Measurements from ENCODE around the gene APOE. TPM values are rescaled to one million over a fixed set of nuclear protein-coding genes. Genes with fewer than 3 reads are reported as not detected.
A peak's percentile ranks its signal among the peaks of the same experiment; 100 is the strongest.
"Not testable (repeated sequence)": the region's sequence is repeated elsewhere in the genome, so short reads cannot be mapped to it uniquely, and the experiment has no call there.

Gene APOE
- total and polyA plus RNA-seq, 2 experiments from 2014 or later = 1,133 to 1,438 TPM

- TF ChIP-seq ETS1 (IDR thresholded peaks at IDR 0.05) = no peak
Measured at GRCh38 chr19:44912854-44913253, 7.3 kb downstream of the APOE start (continued).

- H3K79me2 ChIP-seq (replicated peaks; ENCODE audit: insufficient read depth); H3F3A ChIP-seq (replicated peaks; ENCODE audit: low read depth); H3K27me3 ChIP-seq (ENCODE audit: insufficient read depth); H3K9me3 Mint-ChIP-seq; H3K9me2 ChIP-seq (ENCODE audit: insufficient read depth); H4K20me1 ChIP-seq (replicated peaks; ENCODE audit: insufficient read depth); ATAC-seq; H3K36me3 ChIP-seq (ENCODE audit: insufficient read depth): not testable (repeated sequence)
- Histone ChIP-seq H2AFZ (peak overlapping the region; percentile 87), H3K4me3 (peak overlapping the region; percentile 74), H3K4me2 (peak overlapping the region; percentile 90), H3K4me1 (ENCODE audit: insufficient read depth) (peaks cover 22% of the 10 kb centered on the region), H3K27ac (ENCODE audit: low read depth) (peak overlapping the region; percentile 95; the same call in 1 of the 2 replicates)
- Mint-ChIP-seq H3K4me1 (peaks cover 34% of the 10 kb centered on the region), H3K4me3 (peak overlapping the region; percentile 89), H3K36me3 (ENCODE audit: low read depth) (peaks cover 12% of the 10 kb centered on the region), H3K27ac (peak overlapping the region; percentile 99), H3K27me3 (ENCODE audit: insufficient read depth, low read depth, poor library complexity) (peaks cover 19% of the 10 kb centered on the region)
- peak; percentile 49 for DNase-seq (ENCODE audit: low spot score)
Measured at GRCh38 chr19:44913512-44914432, 8.2 kb downstream of the APOE start.

GRCh38 chr19:44914433-44915206, 9.0 kb downstream of the APOE start, which contains the start of gene APOC1:
Gene APOC1 (plus strand): TSS chr19:44914608. CDS start chr19:44914892, 284 bp downstream.
- H3F3A ChIP-seq (replicated peaks; ENCODE audit: low read depth); H3K79me2 ChIP-seq (replicated peaks; ENCODE audit: insufficient read depth); H4K20me1 ChIP-seq (replicated peaks; ENCODE audit: insufficient read depth); H3K27me3 ChIP-seq (ENCODE audit: insufficient read depth); H3K9me2 ChIP-seq (ENCODE audit: insufficient read depth); H3K9me3 Mint-ChIP-seq; H3K36me3 Mint-ChIP-seq (ENCODE audit: low read depth); H3K36me3 ChIP-seq (ENCODE audit: insufficient read depth): not testable (repeated sequence)
- ATAC-seq = peak; percentile 89
- Histone ChIP-seq H3K27ac (ENCODE audit: low read depth) (peak within 1 kb of the TSS; percentile 95), H3K4me2 (peak within 1 kb of the TSS; percentile 90), H2AFZ (peak within 1 kb of the TSS; percentile 87), H3K4me1 (ENCODE audit: insufficient read depth) (peaks cover 22% of the 10 kb centered on the region), H3K4me3 (peak within 1 kb of the TSS; percentile 74)
- Mint-ChIP-seq H3K27me3 (ENCODE audit: insufficient read depth, low read depth, poor library complexity) (peaks cover 15% of the 10 kb centered on the region), H3K4me1 (peaks cover 34% of the 10 kb centered on the region), H3K27ac (peak within 1 kb of the TSS; percentile 99), H3K4me3 (peak within 1 kb of the TSS; percentile 89)
- DNase-seq (ENCODE audit: low spot score) = peak; percentile 95
- peak; percentile 95 for TF ChIP-seq CREB1 (CRISPR knock-in tag; IDR thresholded peaks at IDR 0.05; ENCODE audit: low read depth)
- TF ChIP-seq POLR2AphosphoS5 (IDR thresholded peaks at IDR 0.05; ENCODE audit: low read depth) = peak; percentile 64

- Mint-ChIP-seq H3K27ac (no peak overlapping the region), H3K36me3 (ENCODE audit: low read depth) (no peaks in the 10 kb centered on the region; the same call in 2 of the 3 replicates), H3K9me3 (peaks cover 3% of the 10 kb centered on the region; the same call in 1 of the 3 replicates), H3K4me1 (peaks cover 19% of the 10 kb centered on the region), H3K4me3 (no peak overlapping the region), H3K27me3 (ENCODE audit: insufficient read depth, low read depth, poor library complexity) (peaks cover 19% of the 10 kb centered on the region)
- no peaks in the 10 kb centered on the region; the same call in 1 of the 2 replicates for H3K36me3 ChIP-seq (ENCODE audit: insufficient read depth)
- H3K4me2 ChIP-seq = no peak overlapping the region
- no peaks in the 10 kb centered on the region for H4K20me1 ChIP-seq (replicated peaks; ENCODE audit: insufficient read depth)
- no peaks in the 10 kb centered on the region for H3K27me3 ChIP-seq (ENCODE audit: insufficient read depth)
- peaks cover 10% of the 10 kb centered on the region; the same call in 1 of the 2 replicates for H3K4me1 ChIP-seq (ENCODE audit: insufficient read depth)
- 0 out of 2 replicates have a peak overlapping the region, but pooled peaks have one; percentile 28 for H2AFZ ChIP-seq
- H3F3A ChIP-seq (replicated peaks; ENCODE audit: low read depth) = no peaks in the 10 kb centered on the region
- DNase-seq (ENCODE audit: low spot score) (no peak), ATAC-seq (no peak)
- no peak overlapping the region for H3K4me3 ChIP-seq
- no peaks in the 10 kb centered on the region for H3K79me2 ChIP-seq (replicated peaks; ENCODE audit: insufficient read depth)
- no peak overlapping the region for H3K27ac ChIP-seq (ENCODE audit: low read depth)
- H3K9me2 ChIP-seq (ENCODE audit: insufficient read depth) = no peaks in the 10 kb centered on the region
- TF ChIP-seq ZNF331 (CRISPR knock-in tag; IDR thresholded peaks at IDR 0.05; ENCODE audit: low read depth) (no peak), STAT1 (IDR thresholded peaks at IDR 0.05; ENCODE audit: unreplicated experiment) (no peak), JUNB (IDR thresholded peaks at IDR 0.05; ENCODE audit: unreplicated experiment) (no peak), NANOG (IDR thresholded peaks at IDR 0.05; ENCODE audit: borderline replicate concordance) (no peak)
Measured at GRCh38 chr19:44924243-44924725, 18.7 kb downstream of the APOE start.

Data from GM23338 (cell line).